Upper lobe of right lung (tissue), 1 donor: ENCODE results near the gene ATP1B2. TPM values are rescaled to one million over a fixed set of nuclear protein-coding genes. Genes with fewer than 3 reads are reported as not detected.

Experiments used
- ATAC-seq: fragments of 200-7000 bp; cut with Tn5 transposase; one replicate; pipeline ENCODE4 v1.9.1; 2020; ENCODE audit warnings: mild to moderate bottlenecking, moderate library complexity
- DNase-seq: peaks from one replicate; pipeline ENCODE4 v3.0.0-alpha.2; 2020
- H3K27ac ChIP-seq: fragments of 200-600 bp; one replicate; pipeline ENCODE4 v1.8.0; 2022
- H3K27me3 ChIP-seq: fragments of 200-600 bp; one replicate; pipeline ENCODE4 v1.8.0; 2022; ENCODE audit warnings: mild to moderate bottlenecking
- H3K36me3 ChIP-seq: fragments of 200-600 bp; one replicate; pipeline ENCODE4 v1.8.0; 2022
- H3K4me1 ChIP-seq: fragments of 200-600 bp; one replicate; pipeline ENCODE4 v1.8.0; 2022
- H3K4me3 ChIP-seq: fragments of 200-600 bp; one replicate; pipeline ENCODE4 v1.8.0; 2022; ENCODE audit warnings: mild to moderate bottlenecking
- H3K9me3 ChIP-seq: fragments of 200-600 bp; one replicate; pipeline ENCODE4 v1.8.0; 2022
- CTCF ChIP-seq: fragments of 200-600 bp; IDR thresholded peaks from one replicate; pipeline ENCODE4 v1.8.0; 2022; ENCODE audit warnings: antibody characterized with exemption
- intact Hi-C: fragments of 100-400 bp; cut with DNase I; formaldehyde crosslinking; loops from one replicate; pipeline ENCODE4 v1.11.0; 2022
- long read RNA-seq: library from polyadenylated mRNA; unstranded; transcript quantifications from one replicate; pipeline ENCODE4 v2.0.0, GENCODE V29; 2021
- total RNA-seq: library from RNA; stranded (reverse); fragmentation: NEBNext Ultra II Directional; extraction: Animal tissue kit (Norgen Biotek cat#: 25700); gene quantifications from one replicate; pipeline ENCODE4 v1.2.1, GENCODE V29; 2021
- donor health status: DM: no; HTN: yes; CAD: no; lungs with severe emphysema.

Gene ATP1B2
- 4.8 TPM for total RNA-seq
- long read RNA-seq, partial matches to known transcripts: 0 of 3 reads
- long read RNA-seq, other reads (novel, unspliced or antisense): 2 of 3 reads

GRCh38 chr17:7650509-7651096 lies at the start of gene ATP1B2:
Gene ATP1B2, plus strand, starts transcription at chr17:7650926. Its CDS starts 593 bp downstream, at chr17:7651519.
- TF ChIP-seq CTCF: no peak
- Histone ChIP-seq H3K27ac (no peak within 1 kb of the TSS), H3K9me3 (no peaks in the 10 kb centered on the region), H3K4me3 (peak within 1 kb of the TSS; percentile 53), H3K27me3 (peaks cover 25% of the 10 kb centered on the region), H3K4me1 (peaks cover 17% of the 10 kb centered on the region), H3K36me3 (no peaks in the 10 kb centered on the region)
- intact Hi-C loops: no loop called here
- DNase-seq (peak; percentile 78), ATAC-seq (peak; percentile 78)

- no peak for DNase-seq
- intact Hi-C loops: no loop called here
- H3K27ac ChIP-seq: no peak overlapping the region
- peaks cover 64% of the 10 kb centered on the region for H3K36me3 ChIP-seq
- no peak overlapping the region for H3K4me3 ChIP-seq
- no peaks in the 10 kb centered on the region for H3K9me3 ChIP-seq
- no peak for TF ChIP-seq CTCF
- no peaks in the 10 kb centered on the region for H3K27me3 ChIP-seq
- H3K4me1 ChIP-seq: peaks cover 9% of the 10 kb centered on the region
- no peak for ATAC-seq
Observed at GRCh38 chr17:7606280-7606679, 44.4 kb upstream of the ATP1B2 start.

GRCh38 chr17:7610641-7611040 lies 40.1 kb upstream of the ATP1B2 start:
- no peaks in the 10 kb centered on the region for H3K9me3 ChIP-seq
- intact Hi-C loops: no loop called here
- ATAC-seq: no peak
- no peak for TF ChIP-seq CTCF
- H3K4me1 ChIP-seq: peaks cover 35% of the 10 kb centered on the region
- H3K27me3 ChIP-seq: no peaks in the 10 kb centered on the region
- DNase-seq: no peak
- H3K4me3 ChIP-seq: no peak overlapping the region
- no peak overlapping the region for H3K27ac ChIP-seq
- H3K36me3 ChIP-seq: peaks cover 23% of the 10 kb centered on the region

GRCh38 chr17:7611635-7612293 lies 39.0 kb upstream of the ATP1B2 start:
- no peak for TF ChIP-seq CTCF
- Histone ChIP-seq H3K27ac (no peak overlapping the region), H3K4me3 (no peak overlapping the region)

GRCh38 chr17:7612294-7612640 lies 38.5 kb upstream of the ATP1B2 start:
- Histone ChIP-seq H3K4me3 (no peak overlapping the region), H3K27ac (no peak overlapping the region), H3K4me1 (peaks cover 35% of the 10 kb centered on the region), H3K9me3 (no peaks in the 10 kb centered on the region), H3K27me3 (no peaks in the 10 kb centered on the region), H3K36me3 (peaks cover 12% of the 10 kb centered on the region)
- intact Hi-C loops: no loop called here
- no peak for DNase-seq
- no peak for ATAC-seq
- no peak for TF ChIP-seq CTCF

More at GRCh38 chr17:7611635-7612293, 39.0 kb upstream of the ATP1B2 start:
- ATAC-seq (no peak), DNase-seq (no peak)
- intact Hi-C loops: no loop called here
- no peaks in the 10 kb centered on the region for H3K27me3 ChIP-seq
- H3K9me3 ChIP-seq: no peaks in the 10 kb centered on the region
- peaks cover 35% of the 10 kb centered on the region for H3K4me1 ChIP-seq
- H3K36me3 ChIP-seq: peaks cover 14% of the 10 kb centered on the region
